Measurements from ENCODE around the gene SS18L1. TPM values are rescaled to one million over a fixed set of nuclear protein-coding genes. Genes with fewer than 3 reads are reported as not detected.

SS18L1 gene
- total RNA-seq, 1 donor = 8.9 TPM

DNA sequence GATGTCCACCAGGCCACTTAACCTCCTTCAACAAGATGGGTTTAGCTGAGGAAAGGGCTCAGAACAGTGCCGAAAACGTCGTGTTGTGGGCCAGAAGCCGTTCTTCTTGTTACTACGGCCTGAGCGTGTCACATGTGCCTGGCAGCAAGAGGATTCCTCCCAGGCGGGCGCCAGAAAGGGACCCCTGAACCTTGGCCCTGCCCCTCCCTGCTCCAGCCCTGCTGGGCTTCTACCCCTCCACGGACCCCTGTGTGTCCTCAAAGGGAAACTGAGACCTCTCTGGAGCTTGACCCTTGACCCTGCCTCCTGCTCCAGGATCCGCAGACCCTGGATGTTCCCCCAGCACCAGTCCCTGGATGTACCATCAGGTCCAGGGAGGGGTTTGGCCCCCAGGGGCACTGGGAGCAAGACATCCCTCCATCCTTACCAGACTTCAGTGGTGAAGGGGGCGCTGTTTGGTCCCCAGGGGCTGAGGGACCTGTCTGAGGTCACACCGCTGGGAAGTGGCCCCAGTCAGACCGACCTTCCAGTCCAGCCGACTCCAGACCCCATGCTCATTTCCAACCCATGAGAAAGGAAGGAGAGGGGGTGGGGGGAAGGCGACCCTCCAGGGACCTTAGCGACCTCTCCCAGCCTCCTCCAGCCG, 66.4 kb downstream of the SS18L1 start:
- no peak overlapping the region for H3K4me3 ChIP-seq (ENCODE audit: low read depth, low read length)
- DNase-seq (ENCODE audit: low read depth) = no peak
- TF ChIP-seq, protein P1, sequence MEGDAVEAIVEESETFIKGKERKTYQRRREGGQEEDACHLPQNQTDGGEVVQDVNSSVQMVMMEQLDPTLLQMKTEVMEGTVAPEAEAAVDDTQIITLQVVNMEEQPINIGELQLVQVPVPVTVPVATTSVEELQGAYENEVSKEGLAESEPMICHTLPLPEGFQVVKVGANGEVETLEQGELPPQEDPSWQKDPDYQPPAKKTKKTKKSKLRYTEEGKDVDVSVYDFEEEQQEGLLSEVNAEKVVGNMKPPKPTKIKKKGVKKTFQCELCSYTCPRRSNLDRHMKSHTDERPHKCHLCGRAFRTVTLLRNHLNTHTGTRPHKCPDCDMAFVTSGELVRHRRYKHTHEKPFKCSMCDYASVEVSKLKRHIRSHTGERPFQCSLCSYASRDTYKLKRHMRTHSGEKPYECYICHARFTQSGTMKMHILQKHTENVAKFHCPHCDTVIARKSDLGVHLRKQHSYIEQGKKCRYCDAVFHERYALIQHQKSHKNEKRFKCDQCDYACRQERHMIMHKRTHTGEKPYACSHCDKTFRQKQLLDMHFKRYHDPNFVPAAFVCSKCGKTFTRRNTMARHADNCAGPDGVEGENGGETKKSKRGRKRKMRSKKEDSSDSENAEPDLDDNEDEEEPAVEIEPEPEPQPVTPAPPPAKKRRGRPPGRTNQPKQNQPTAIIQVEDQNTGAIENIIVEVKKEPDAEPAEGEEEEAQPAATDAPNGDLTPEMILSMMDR (IDR thresholded peaks at IDR 0.05; ENCODE audit: insufficient read depth, low read length) = no peak

DNA sequence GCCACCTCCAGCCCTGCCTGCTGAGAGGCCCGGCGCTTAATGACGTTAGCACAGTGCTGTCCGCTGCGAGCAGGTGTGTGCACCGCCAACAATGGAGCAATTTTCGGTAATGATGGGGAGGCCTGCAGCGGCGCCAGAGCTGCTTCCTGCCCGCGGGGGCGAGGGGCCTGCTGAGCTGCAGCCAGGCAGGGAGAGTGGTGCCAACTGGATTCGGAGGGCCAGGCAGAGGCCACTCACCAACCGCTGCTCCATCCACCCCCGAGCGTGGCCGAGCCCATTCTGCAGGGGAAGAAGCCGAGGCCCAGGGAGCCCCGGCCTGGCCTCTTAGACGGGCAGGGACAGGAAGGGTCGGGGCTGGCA, 66.9 kb downstream of the SS18L1 start:
- TF ChIP-seq, protein P1 (IDR thresholded peaks at IDR 0.05; ENCODE audit: insufficient read depth, low read length) = no peak
- H3K4me3 ChIP-seq (ENCODE audit: low read depth, low read length) = no peak overlapping the region
- no peak for DNase-seq (ENCODE audit: low read depth)

DNA sequence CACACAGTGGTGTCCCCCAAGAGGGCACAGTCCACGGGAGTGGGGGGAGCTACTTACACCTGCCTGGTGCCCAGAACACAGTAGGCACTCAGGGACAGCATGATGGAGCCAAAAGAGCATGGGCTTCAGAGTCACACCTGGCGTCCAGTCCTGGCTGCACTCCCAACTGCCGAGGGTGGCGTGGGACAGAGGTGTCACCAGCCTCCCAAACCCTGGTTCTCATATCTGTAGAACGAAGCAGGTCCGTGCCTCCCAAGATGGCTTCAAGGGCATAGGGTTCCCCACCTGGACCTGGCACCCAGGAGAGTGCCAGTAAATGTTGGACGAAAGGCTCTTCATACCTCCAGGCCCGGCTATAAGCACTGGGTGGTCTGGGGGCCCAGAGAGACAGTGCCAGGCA, 67.6 kb downstream of the SS18L1 start:
- H3K4me3 ChIP-seq (ENCODE audit: low read depth, low read length) = no peak overlapping the region
- TF ChIP-seq, protein P1 (IDR thresholded peaks at IDR 0.05; ENCODE audit: insufficient read depth, low read length) = no peak
- no peak for DNase-seq (ENCODE audit: low read depth)

DNA sequence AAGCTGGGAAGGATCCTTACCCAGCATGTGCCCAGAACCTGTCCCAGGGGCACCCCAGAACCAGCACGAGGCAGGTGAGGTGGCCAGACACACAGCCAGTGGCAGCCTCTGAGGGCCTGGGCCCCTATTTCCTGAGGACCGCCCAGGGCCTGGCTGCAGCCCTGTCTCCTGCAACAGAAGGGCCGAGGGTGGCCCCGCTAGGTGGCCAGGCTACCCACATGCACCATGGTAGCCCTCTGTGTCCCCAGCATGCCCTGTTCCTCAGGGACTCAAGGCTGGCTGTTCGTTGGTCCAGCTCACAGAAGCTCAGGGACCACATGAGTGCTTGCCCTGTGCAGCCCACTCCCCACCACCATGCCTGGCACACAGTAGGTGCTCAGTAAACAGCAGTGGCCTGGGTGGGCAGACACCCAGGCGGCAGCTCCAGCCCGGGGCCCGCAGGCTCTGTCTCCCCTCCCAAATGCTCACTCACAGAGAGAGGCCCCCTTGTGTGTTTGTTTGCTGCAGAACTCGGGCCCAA, 68.3 kb downstream of the SS18L1 start:
- H3K4me3 ChIP-seq (ENCODE audit: low read depth, low read length) = no peak overlapping the region
- TF ChIP-seq, protein P1 (IDR thresholded peaks at IDR 0.05; ENCODE audit: insufficient read depth, low read length) = no peak
- no peak for DNase-seq (ENCODE audit: low read depth)

DNA sequence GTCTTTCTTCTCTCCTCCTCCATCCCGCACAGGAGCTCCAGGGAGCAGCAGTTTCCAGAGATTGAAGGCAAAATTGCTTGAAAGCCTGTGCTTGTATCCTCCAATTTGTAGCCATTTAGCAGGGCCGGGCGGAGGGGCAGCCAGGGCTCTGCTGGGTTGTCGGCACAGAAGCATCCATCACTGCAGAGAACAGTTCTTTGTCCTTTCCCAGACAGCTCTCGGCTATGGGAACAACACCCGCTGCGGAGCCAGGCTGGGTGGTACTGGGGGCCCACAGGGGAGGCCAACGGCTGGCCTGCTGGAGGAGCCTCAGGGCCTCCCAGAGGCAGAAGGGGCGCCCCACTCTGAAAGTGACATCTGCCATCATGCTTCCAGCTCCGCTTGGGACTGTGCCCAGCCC, 68.7 kb downstream of the SS18L1 start:
- no peak overlapping the region for H3K4me3 ChIP-seq (ENCODE audit: low read depth, low read length)
- no peak for DNase-seq (ENCODE audit: low read depth)
- TF ChIP-seq, protein P1 (IDR thresholded peaks at IDR 0.05; ENCODE audit: insufficient read depth, low read length) = no peak

DNA sequence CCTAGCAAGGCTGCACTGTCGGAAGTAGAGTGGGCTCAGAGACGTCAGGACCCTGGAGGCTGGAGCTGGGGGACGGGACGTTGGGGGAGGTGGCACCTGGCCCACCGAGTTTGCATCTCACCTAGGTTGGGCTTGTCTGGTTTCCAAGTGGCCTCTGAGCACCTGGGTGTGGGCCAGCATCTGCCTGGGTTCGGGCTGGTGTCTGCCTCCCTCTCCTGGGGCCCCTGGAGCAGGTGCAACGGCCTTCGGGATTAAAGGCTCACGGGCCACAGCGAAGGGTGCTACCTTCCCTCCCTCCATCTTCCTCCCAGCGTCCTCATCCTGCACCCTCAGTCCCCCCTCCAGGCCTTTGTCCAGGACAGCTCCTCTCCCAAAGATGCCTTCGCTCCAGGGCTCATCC, 70.5 kb downstream of the SS18L1 start:
- DNase-seq (ENCODE audit: low read depth) = no peak
- no peak overlapping the region for H3K4me3 ChIP-seq (ENCODE audit: low read depth, low read length)
- TF ChIP-seq, protein P1 (IDR thresholded peaks at IDR 0.05; ENCODE audit: insufficient read depth, low read length) = no peak

Data from fibroblast of the aortic adventitia (primary cell).